ENCODE measurements around the gene AJAP1. TPM values are rescaled to one million over a fixed set of nuclear protein-coding genes. Genes with fewer than 3 reads are reported as not detected.

AJAP1 gene
- polyA plus RNA-seq, 1 of the 3 experiments (the other 2 are of a cell fraction), result not detected

DNA sequence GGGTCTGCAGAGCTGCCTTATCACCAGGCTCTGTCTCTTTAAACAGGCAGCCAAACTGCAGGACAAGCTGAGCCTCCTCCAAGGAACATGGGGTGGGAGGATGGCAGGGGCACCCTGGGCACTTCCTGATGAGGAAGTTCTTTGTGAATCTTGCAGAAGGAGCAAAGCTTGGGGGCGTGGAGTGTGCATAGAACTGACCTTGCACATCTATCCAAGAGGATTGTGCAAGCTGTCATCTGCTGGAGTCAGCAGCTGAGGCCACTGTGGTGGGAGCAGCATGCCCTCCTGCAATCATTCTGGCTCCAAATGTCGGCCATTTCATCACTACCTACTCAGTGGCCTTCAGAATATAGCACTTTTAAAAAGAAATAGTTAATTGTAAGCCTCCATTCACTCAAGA, 182.2 kb downstream of the AJAP1 start:
- H3K9me3 ChIP-seq, result no peaks in the 10 kb centered on the region
- H3K27me3 ChIP-seq (ENCODE audit: insufficient read depth), result no peaks in the 10 kb centered on the region
- H3K4me2 ChIP-seq, result no peak overlapping the region
- DNase-seq, result no peak
- CTCF ChIA-PET, result interaction anchor here (1.1 to 3.0 kb wide), 4 partner anchors 11 to 612 kb away, joined by 3 to 8 read pairs (median 5); no protein-coding TSS in a partner anchor
- H3K4me1 ChIP-seq (ENCODE audit: control insufficient read depth in 1 of 2, insufficient read depth in 2 of 2, low read depth in 1 of 2, low read length in 1 of 2), result peaks cover 0 to 8% of the 10 kb centered on the region in 2 experiments; a peak in 1 of 4 replicates
- H3K4me3 ChIP-seq (ENCODE audit: low read depth in 2 of 2, low read length in 1 of 2), result no peak overlapping the region
- TF ChIP-seq, protein P1, sequence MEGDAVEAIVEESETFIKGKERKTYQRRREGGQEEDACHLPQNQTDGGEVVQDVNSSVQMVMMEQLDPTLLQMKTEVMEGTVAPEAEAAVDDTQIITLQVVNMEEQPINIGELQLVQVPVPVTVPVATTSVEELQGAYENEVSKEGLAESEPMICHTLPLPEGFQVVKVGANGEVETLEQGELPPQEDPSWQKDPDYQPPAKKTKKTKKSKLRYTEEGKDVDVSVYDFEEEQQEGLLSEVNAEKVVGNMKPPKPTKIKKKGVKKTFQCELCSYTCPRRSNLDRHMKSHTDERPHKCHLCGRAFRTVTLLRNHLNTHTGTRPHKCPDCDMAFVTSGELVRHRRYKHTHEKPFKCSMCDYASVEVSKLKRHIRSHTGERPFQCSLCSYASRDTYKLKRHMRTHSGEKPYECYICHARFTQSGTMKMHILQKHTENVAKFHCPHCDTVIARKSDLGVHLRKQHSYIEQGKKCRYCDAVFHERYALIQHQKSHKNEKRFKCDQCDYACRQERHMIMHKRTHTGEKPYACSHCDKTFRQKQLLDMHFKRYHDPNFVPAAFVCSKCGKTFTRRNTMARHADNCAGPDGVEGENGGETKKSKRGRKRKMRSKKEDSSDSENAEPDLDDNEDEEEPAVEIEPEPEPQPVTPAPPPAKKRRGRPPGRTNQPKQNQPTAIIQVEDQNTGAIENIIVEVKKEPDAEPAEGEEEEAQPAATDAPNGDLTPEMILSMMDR (IDR thresholded peaks at IDR 0.05), result no peak
- TF ChIP-seq, protein P2, sequence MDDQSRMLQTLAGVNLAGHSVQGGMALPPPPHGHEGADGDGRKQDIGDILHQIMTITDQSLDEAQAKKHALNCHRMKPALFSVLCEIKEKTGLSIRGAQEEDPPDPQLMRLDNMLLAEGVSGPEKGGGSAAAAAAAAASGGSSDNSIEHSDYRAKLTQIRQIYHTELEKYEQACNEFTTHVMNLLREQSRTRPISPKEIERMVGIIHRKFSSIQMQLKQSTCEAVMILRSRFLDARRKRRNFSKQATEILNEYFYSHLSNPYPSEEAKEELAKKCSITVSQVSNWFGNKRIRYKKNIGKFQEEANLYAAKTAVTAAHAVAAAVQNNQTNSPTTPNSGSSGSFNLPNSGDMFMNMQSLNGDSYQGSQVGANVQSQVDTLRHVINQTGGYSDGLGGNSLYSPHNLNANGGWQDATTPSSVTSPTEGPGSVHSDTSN (IDR thresholded peaks at IDR 0.05), result no peak
- TF ChIP-seq RAD21 (IDR thresholded peaks at IDR 0.05; ENCODE audit: low read length), result no peak
- TF ChIP-seq JUND (IDR thresholded peaks at IDR 0.05), result no peak
- no peak for TF ChIP-seq TCF12 (IDR thresholded peaks at IDR 0.05)
- TF ChIP-seq, protein P3, sequence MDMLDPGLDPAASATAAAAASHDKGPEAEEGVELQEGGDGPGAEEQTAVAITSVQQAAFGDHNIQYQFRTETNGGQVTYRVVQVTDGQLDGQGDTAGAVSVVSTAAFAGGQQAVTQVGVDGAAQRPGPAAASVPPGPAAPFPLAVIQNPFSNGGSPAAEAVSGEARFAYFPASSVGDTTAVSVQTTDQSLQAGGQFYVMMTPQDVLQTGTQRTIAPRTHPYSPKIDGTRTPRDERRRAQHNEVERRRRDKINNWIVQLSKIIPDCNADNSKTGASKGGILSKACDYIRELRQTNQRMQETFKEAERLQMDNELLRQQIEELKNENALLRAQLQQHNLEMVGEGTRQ (IDR thresholded peaks at IDR 0.05; ENCODE audit: borderline replicate concordance, low read depth, low read length), result no peak
- no peak overlapping the region for H3K9ac ChIP-seq
- no peak overlapping the region for H3K27ac ChIP-seq (ENCODE audit: low read depth in 2 of 2, low read length in 1 of 2)
- H2AFZ ChIP-seq (ENCODE audit: low read depth), result no peak overlapping the region
- WGBS (ENCODE audit: low lambda C conversion rate), result 0% methylated on average over 1 of the region's 2 CpGs
- POLR2A ChIA-PET, result no interaction called here
- H3K79me2 ChIP-seq (ENCODE audit: insufficient read depth), result no peaks in the 10 kb centered on the region
- no peaks in the 10 kb centered on the region for H3K9me2 ChIP-seq
- H4K20me1 ChIP-seq (ENCODE audit: insufficient read depth), result no peaks in the 10 kb centered on the region
- no peaks in the 10 kb centered on the region for H3F3A ChIP-seq (replicated peaks; ENCODE audit: insufficient read depth)
- no peaks in the 10 kb centered on the region for H3K36me3 ChIP-seq (replicated peaks in 1 of 2; ENCODE audit: control insufficient read depth in 1 of 2, insufficient read depth in 2 of 2, low read length in 1 of 2)

DNA sequence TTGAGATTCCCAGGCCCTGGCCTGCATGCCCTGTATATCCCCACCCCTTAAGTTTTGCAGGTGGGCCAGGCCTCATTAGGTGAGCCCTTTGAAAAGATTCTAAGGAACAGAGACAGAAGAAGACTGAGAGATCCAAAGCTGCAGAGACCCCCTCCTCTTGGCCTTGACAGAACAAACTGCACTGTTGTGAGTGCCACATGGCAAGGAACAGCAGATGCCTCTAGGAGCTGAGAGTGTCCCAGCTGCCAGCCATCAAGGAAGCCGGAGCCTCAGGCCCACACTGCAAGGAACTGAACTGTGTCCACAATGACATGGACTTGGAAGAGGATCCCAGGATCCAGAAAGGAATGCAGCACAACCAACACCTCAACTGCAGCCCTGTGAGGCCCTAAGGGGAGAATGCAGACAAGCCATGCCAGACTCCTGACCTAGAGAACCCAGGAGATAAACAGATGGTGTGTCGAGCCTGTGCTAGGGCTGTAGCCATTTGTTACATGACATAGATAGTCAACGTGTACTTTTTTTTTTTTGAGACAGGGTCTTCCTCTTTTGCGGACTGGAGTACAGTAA, 182.7 kb downstream of the AJAP1 start:
- Histone ChIP-seq H3K27me3 (ENCODE audit: insufficient read depth) (no peaks in the 10 kb centered on the region), H3K79me2 (ENCODE audit: insufficient read depth) (no peaks in the 10 kb centered on the region), H3K36me3 (replicated peaks in 1 of 2; ENCODE audit: control insufficient read depth in 1 of 2, insufficient read depth in 2 of 2, low read length in 1 of 2) (no peaks in the 10 kb centered on the region), H3K9ac (no peak overlapping the region), H3K4me1 (ENCODE audit: control insufficient read depth in 1 of 2, insufficient read depth in 2 of 2, low read depth in 1 of 2, low read length in 1 of 2) (peaks cover 0 to 8% of the 10 kb centered on the region in 2 experiments; a peak in 1 of 4 replicates), H4K20me1 (ENCODE audit: insufficient read depth) (no peaks in the 10 kb centered on the region), H2AFZ (ENCODE audit: low read depth) (no peak overlapping the region), H3K9me2 (no peaks in the 10 kb centered on the region), H3F3A (replicated peaks; ENCODE audit: insufficient read depth) (no peaks in the 10 kb centered on the region), H3K4me2 (no peak overlapping the region), H3K9me3 (no peaks in the 10 kb centered on the region), H3K4me3 (ENCODE audit: low read depth in 2 of 2, low read length in 1 of 2) (no peak overlapping the region), H3K27ac (ENCODE audit: low read depth in 2 of 2, low read length in 1 of 2) (no peak overlapping the region)
- ChIA-PET POLR2A (interaction anchor here (0.6 kb wide), 1 partner anchor 437 kb away, joined by 3 read pairs; no protein-coding TSS in a partner anchor), CTCF (interaction anchor here (1.1 to 3.0 kb wide), 4 partner anchors 11 to 612 kb away, joined by 3 to 8 read pairs (median 5); no protein-coding TSS in a partner anchor)
- 31% methylated on average over 4 of the region's 4 CpGs for WGBS (ENCODE audit: low lambda C conversion rate)
- no peak for DNase-seq
- TF ChIP-seq, protein P4, sequence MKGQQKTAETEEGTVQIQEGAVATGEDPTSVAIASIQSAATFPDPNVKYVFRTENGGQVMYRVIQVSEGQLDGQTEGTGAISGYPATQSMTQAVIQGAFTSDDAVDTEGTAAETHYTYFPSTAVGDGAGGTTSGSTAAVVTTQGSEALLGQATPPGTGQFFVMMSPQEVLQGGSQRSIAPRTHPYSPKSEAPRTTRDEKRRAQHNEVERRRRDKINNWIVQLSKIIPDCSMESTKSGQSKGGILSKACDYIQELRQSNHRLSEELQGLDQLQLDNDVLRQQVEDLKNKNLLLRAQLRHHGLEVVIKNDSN (IDR thresholded peaks at IDR 0.05; ENCODE audit: borderline replicate concordance, low read depth), result no peak
- TF ChIP-seq, protein P1 (IDR thresholded peaks at IDR 0.05), result no peak
- TF ChIP-seq FOXJ3 (CRISPR knock-in tag; IDR thresholded peaks at IDR 0.05) (no peak), MEF2A (IDR thresholded peaks at IDR 0.05; ENCODE audit: borderline replicate concordance, low read depth) (no peak), NRF1 (IDR thresholded peaks at IDR 0.05; ENCODE audit: low read depth, low read length) (no peak), TCF12 (IDR thresholded peaks at IDR 0.05) (no peak)
- TF ChIP-seq, protein P5, sequence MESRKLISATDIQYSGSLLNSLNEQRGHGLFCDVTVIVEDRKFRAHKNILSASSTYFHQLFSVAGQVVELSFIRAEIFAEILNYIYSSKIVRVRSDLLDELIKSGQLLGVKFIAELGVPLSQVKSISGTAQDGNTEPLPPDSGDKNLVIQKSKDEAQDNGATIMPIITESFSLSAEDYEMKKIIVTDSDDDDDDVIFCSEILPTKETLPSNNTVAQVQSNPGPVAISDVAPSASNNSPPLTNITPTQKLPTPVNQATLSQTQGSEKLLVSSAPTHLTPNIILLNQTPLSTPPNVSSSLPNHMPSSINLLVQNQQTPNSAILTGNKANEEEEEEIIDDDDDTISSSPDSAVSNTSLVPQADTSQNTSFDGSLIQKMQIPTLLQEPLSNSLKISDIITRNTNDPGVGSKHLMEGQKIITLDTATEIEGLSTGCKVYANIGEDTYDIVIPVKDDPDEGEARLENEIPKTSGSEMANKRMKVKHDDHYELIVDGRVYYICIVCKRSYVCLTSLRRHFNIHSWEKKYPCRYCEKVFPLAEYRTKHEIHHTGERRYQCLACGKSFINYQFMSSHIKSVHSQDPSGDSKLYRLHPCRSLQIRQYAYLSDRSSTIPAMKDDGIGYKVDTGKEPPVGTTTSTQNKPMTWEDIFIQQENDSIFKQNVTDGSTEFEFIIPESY (IDR thresholded peaks at IDR 0.05; ENCODE audit: borderline replicate concordance, low read depth), result no peak
- TF ChIP-seq, protein P6, sequence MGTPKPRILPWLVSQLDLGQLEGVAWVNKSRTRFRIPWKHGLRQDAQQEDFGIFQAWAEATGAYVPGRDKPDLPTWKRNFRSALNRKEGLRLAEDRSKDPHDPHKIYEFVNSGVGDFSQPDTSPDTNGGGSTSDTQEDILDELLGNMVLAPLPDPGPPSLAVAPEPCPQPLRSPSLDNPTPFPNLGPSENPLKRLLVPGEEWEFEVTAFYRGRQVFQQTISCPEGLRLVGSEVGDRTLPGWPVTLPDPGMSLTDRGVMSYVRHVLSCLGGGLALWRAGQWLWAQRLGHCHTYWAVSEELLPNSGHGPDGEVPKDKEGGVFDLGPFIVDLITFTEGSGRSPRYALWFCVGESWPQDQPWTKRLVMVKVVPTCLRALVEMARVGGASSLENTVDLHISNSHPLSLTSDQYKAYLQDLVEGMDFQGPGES (IDR thresholded peaks at IDR 0.05; ENCODE audit: low read depth, low read length), result no peak
- TF ChIP-seq, protein P7, sequence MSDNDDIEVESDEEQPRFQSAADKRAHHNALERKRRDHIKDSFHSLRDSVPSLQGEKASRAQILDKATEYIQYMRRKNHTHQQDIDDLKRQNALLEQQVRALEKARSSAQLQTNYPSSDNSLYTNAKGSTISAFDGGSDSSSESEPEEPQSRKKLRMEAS (IDR thresholded peaks at IDR 0.05; ENCODE audit: low read depth), result no peak
- TF ChIP-seq, protein P2 (IDR thresholded peaks at IDR 0.05), result no peak

Data from SK-N-SH (cell line).